Osteoblast (primary cell): Measurements from ENCODE around the gene DPYSL3. TPM values are rescaled to one million over a fixed set of nuclear protein-coding genes. Genes with fewer than 3 reads are reported as not detected.

ENCODE experiments used
- DNase-seq: peaks from one replicate; pipeline ENCODE4 v3.0.0; 2011; ENCODE audit warnings: low spot score, mixed read lengths; ENCODE audit not compliant: insufficient read length; ENCODE audit errors: missing footprints
- H2AFZ ChIP-seq: 2 replicates; pipeline ENCODE4 v1.6.0; 2011; ENCODE audit warnings: mild to moderate bottlenecking, low read length
- H3K27ac ChIP-seq: 2 replicates; pipeline ENCODE4 v1.5.1; 2011; ENCODE audit warnings: mild to moderate bottlenecking, low read depth, low read length, moderate library complexity
- H3K27me3 ChIP-seq: 2 replicates; pipeline ENCODE4 v1.6.0; 2012; ENCODE audit warnings: mild to moderate bottlenecking, control low read depth, inconsistent platforms, low read length, moderate library complexity; ENCODE audit not compliant: insufficient read depth
- H3K36me3 ChIP-seq: 2 replicates; pipeline ENCODE4 v1.5.1; 2011; ENCODE audit warnings: mild to moderate bottlenecking, low read length, control low read depth, moderate library complexity; ENCODE audit not compliant: insufficient read depth
- H3K4me1 ChIP-seq: 2 replicates; pipeline ENCODE4 v1.5.1; 2011; ENCODE audit warnings: mild to moderate bottlenecking, low read length, control low read depth, moderate library complexity; ENCODE audit not compliant: insufficient read depth
- H3K4me2 ChIP-seq: 2 replicates; pipeline ENCODE4 v1.6.0; 2011; ENCODE audit warnings: mild to moderate bottlenecking, low read length; ENCODE audit not compliant: insufficient read depth
- H3K4me3 ChIP-seq: fragments of 200-600 bp; sonication (generic); 3 replicates; pipeline ENCODE4 v1.5.1; 2012; ENCODE audit warnings: mild to moderate bottlenecking, low read length, inconsistent platforms; ENCODE audit not compliant: insufficient read depth
- H3K79me2 ChIP-seq: 2 replicates; pipeline ENCODE4 v1.6.0; 2012; ENCODE audit warnings: mild to moderate bottlenecking, low read length, control low read depth, inconsistent platforms; ENCODE audit not compliant: insufficient read depth
- H3K9me3 ChIP-seq: 2 replicates; pipeline ENCODE4 v1.5.1; 2011; ENCODE audit warnings: low read depth, low read length, control low read depth
- H4K20me1 ChIP-seq: 2 replicates; pipeline ENCODE4 v1.6.0; 2012; ENCODE audit warnings: mild to moderate bottlenecking, low read length, control low read depth; ENCODE audit not compliant: insufficient read depth
- total RNA-seq: library from RNA; depleted of rRNA; stranded (reverse); fragments of >200 nt; gene quantifications from 2 replicates; pipeline ENCODE4 v1.2.3, GENCODE V29; 2012
- TF ChIP-seq, protein P1 (sequence below): IDR thresholded peaks from 2 replicates; pipeline ENCODE4 v1.5.1; 2011; ENCODE audit warnings: mild to moderate bottlenecking, low read depth, low read length, moderate library complexity; ENCODE audit errors: extremely low read depth

DPYSL3 gene
- total RNA-seq, 1 donor = 119 TPM

DNA sequence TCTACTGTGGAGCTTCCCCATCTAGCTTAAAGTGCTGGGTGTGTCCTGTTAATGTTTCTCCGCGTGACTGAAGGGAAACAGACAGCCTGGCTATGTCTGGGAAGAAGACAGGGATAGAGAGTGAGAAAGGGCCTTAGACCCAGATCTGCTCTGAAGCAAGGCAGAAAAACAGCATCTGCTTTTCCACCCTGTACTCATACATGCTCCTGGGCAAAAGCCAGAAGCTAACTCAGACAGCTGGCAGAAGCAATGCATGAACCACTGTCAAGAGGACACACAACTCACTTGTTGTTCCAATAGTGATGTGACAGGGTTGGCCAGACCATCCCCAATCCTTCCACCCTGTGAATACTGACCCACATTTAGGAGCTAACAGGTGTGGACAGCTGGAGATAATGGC, 63.3 kb downstream of the DPYSL3 start:
- Histone ChIP-seq H3K27me3 (no peaks in the 10 kb centered on the region), H4K20me1 (peaks cover 13% of the 10 kb centered on the region), H2AFZ (no peak overlapping the region), H3K9me3 (no peaks in the 10 kb centered on the region), H3K4me2 (no peak overlapping the region), H3K79me2 (peaks cover 17% of the 10 kb centered on the region), H3K4me1 (no peaks in the 10 kb centered on the region), H3K36me3 (no peaks in the 10 kb centered on the region), H3K27ac (no peak overlapping the region), H3K4me3 (no peak overlapping the region)
- TF ChIP-seq, protein P1, sequence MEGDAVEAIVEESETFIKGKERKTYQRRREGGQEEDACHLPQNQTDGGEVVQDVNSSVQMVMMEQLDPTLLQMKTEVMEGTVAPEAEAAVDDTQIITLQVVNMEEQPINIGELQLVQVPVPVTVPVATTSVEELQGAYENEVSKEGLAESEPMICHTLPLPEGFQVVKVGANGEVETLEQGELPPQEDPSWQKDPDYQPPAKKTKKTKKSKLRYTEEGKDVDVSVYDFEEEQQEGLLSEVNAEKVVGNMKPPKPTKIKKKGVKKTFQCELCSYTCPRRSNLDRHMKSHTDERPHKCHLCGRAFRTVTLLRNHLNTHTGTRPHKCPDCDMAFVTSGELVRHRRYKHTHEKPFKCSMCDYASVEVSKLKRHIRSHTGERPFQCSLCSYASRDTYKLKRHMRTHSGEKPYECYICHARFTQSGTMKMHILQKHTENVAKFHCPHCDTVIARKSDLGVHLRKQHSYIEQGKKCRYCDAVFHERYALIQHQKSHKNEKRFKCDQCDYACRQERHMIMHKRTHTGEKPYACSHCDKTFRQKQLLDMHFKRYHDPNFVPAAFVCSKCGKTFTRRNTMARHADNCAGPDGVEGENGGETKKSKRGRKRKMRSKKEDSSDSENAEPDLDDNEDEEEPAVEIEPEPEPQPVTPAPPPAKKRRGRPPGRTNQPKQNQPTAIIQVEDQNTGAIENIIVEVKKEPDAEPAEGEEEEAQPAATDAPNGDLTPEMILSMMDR = no peak
- no peak for DNase-seq

DNA sequence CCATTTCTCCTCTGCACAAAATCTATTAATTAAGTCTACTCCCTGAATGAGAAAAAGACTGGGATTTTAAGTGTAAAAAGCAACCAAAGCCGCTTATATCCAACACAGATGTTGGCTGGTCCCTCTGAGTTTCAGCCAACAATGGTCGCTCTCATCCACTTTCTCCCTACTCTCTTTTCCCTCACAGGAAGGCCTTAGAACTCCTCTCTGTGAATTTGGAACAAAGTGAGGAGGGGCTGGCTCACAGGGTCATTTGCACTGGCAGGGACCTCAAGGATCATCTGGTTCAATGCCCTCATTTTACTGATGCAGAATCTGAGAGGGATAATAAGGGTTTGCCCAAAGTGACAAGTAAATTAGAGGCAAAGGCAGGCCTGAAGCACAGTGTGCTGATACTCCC, 64.0 kb downstream of the DPYSL3 start:
- H3K4me3 ChIP-seq = no peak overlapping the region
- peaks cover 13% of the 10 kb centered on the region for H4K20me1 ChIP-seq
- no peak for DNase-seq
- no peak overlapping the region for H3K4me2 ChIP-seq
- no peak overlapping the region for H3K27ac ChIP-seq
- H3K36me3 ChIP-seq = no peaks in the 10 kb centered on the region
- H2AFZ ChIP-seq = no peak overlapping the region
- TF ChIP-seq, protein P1 = no peak
- H3K79me2 ChIP-seq = peaks cover 13% of the 10 kb centered on the region
- no peaks in the 10 kb centered on the region for H3K4me1 ChIP-seq
- no peaks in the 10 kb centered on the region for H3K9me3 ChIP-seq
- no peaks in the 10 kb centered on the region for H3K27me3 ChIP-seq

DNA sequence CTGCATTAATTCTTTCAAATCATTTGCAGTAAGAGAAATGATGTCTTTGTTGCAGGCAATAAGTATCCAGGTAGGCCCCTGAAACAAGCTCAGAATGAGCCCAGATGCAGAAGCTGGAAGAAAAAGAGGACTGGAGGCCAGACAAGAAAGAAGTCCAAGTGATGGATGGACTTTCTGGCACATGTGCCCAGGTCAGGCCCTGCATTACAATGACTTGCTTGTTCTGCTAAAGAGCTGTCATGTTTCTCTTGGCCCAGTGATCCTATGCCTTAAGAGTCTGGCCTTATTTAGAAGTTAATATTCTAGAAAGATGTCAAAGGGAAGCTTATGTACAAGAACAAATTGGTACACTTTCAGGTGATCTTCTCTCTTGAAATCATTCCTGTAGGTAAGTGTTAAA, 64.8 kb downstream of the DPYSL3 start:
- Histone ChIP-seq H3K36me3 (no peaks in the 10 kb centered on the region), H3K4me2 (no peak overlapping the region), H4K20me1 (peaks cover 9% of the 10 kb centered on the region), H3K79me2 (peaks cover 6% of the 10 kb centered on the region), H2AFZ (no peak overlapping the region), H3K4me1 (no peaks in the 10 kb centered on the region), H3K4me3 (no peak overlapping the region), H3K27ac (no peak overlapping the region), H3K9me3 (no peaks in the 10 kb centered on the region), H3K27me3 (no peaks in the 10 kb centered on the region)
- DNase-seq = no peak
- TF ChIP-seq, protein P1 = no peak

DNA sequence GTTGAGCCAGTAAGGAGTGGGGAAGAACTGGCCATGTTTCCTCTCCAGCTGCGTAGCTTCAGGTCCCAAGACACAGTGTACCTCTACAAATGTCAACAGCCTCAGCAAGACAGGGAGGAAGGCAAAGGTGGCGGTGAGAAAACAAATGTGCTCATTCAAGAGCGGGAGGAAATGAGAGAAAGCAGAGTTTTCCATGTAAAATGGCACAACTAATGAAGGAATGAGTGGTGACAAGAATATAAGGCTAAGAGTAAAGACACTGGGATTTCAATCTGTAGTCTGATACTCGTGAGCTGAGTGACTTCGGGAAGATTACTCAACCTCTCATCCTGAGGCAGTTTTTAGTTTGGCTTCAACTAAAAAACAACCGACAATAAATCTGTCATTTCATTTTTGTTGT, 67.6 kb downstream of the DPYSL3 start:
- H3K9me3 ChIP-seq = no peaks in the 10 kb centered on the region
- no peak overlapping the region for H3K4me3 ChIP-seq
- no peak overlapping the region for H3K27ac ChIP-seq
- H3K4me2 ChIP-seq = no peak overlapping the region
- H3K36me3 ChIP-seq = no peaks in the 10 kb centered on the region
- peaks cover 7% of the 10 kb centered on the region for H4K20me1 ChIP-seq
- TF ChIP-seq, protein P1 = no peak
- no peak for DNase-seq
- no peaks in the 10 kb centered on the region for H3K27me3 ChIP-seq
- H2AFZ ChIP-seq = no peak overlapping the region
- H3K79me2 ChIP-seq = peaks cover 2% of the 10 kb centered on the region
- H3K4me1 ChIP-seq = peaks cover 9% of the 10 kb centered on the region
